ENCODE results near the gene KIF3A.
A peak's percentile ranks its signal among the peaks of the same experiment; 100 is the strongest.

Gene KIF3A

DNA sequence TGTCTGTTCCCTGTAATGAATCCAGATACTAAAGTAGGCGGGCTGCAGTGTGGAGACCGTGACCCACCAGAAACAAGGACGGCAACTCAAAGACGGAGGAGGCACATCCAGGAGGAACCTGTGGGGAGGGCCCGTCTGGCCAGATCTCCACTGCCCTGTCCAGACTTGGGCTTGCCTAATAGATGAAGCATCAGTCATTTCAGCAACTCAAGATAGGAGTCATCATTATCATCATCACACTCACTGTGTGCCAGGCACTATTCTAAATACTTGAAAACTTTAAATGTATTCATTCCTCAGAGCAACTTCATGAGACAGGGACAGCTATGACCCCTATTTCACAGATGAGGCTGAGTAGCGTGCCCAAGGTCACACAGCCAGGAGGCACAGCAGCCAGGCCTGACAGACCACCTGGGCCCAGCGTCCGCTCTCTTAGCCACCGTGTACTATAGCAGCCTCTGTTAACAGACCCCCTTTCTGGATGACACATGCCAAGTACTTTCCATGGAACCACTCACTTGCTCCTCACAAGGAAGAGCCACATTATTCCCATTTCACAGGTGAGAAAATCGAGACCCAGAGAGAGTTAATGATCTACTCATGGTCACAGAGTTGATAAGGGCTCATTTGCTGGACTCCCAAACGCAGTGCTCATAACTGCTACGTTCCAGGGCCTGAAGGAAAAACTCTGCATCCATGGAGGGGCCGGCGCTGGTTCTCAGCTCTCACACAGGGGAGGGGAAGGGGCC lies 68.5 kb downstream of the KIF3A start:
- FAIRE-seq (no peak), DNase-seq (ENCODE audit: insufficient read length, low spot score) (no peak)
- TF ChIP-seq POU2F2 (IDR thresholded peaks at IDR 0.05; ENCODE audit: low read depth, low read length) (no peak), POLR2AphosphoS5 (IDR thresholded peaks at IDR 0.05; ENCODE audit: low read depth, low read length) (no peak), POLR2A (IDR thresholded peaks at IDR 0.05; ENCODE audit: low read depth, low read length) (no peak), PAX5 (IDR thresholded peaks at IDR 0.05; ENCODE audit: insufficient read depth, low read length, severe bottlenecking) (no peak), SPI1 (IDR thresholded peaks at IDR 0.05; ENCODE audit: low read depth, low read length) (no peak), TAF1 (IDR thresholded peaks at IDR 0.05; ENCODE audit: low read depth, low read length) (no peak)

DNA sequence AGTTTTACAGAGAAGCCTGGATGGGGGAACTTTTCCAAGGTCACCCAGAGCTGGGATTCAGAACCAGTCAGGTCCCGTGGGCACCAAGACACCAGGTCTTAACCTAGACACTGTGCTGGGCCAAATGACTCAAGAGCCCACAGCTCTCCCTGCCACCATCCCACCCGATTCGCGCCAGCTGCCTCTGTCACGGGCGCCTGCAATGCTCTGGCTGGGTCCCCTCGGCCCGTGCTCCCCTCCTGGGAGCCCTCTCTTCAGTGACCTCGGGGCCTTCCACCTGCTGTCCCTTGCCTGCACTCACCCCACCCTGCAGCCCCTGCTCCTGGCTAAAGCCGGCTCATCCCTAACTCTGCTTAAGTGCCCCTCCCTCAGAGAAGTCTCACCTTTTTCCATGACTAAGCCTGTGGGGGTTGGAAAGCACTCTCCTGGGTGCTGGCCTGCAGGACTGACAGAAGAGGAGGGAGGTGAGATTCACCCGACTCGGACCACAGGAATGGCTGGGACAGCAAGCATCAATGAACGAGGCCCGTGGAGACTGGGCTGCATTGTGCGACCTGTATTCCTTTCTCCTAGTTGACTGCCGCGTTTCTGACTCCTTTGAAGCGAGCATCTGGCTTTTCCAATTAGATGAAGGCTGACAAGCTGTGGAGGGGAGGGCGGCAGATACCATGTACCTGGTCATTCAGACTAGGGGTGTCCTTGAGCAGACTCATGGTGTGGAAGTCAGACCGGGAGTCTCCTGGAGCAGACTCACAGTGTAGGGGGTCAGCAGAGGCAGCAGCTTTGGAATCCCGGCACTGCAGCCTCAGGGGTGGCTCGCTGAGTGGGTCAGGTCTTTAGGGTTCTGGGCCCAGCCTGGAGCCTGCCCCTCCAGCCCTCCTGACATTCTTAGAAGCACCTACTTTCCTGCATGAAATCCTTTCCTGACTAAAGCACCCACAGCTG lies 69.3 kb downstream of the KIF3A start:
- FAIRE-seq = no peak

DNA sequence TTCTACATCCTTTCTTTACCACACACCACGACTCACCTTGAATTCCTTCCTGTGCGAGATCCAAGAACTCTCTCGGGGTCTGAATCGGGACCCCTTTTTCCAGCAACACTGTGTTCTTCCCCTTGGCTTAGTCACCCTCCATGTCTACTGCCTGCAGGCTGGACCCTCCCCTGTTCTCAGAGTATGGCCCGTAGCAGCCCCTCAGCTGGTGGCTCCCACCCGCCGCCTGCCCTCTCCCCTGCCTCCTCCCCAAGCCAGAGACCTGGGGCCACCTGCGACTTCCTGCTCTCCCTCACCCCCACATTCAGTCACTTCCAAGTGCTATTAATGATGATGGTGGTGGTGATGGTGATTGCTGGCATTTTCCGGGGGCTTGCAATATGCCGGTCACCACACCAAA lies 70.0 kb downstream of the KIF3A start:
- TF ChIP-seq PAX5 (IDR thresholded peaks at IDR 0.05; ENCODE audit: insufficient read depth, low read length, severe bottlenecking) = no peak
- TF ChIP-seq POLR2A (IDR thresholded peaks at IDR 0.05; ENCODE audit: low read depth, low read length) = no peak
- TF ChIP-seq POLR2AphosphoS5 (IDR thresholded peaks at IDR 0.05; ENCODE audit: low read depth, low read length) = no peak
- TF ChIP-seq SPI1 (IDR thresholded peaks at IDR 0.05; ENCODE audit: low read depth, low read length) = no peak
- no peak for TF ChIP-seq POU2F2 (IDR thresholded peaks at IDR 0.05; ENCODE audit: low read depth, low read length)
- no peak for TF ChIP-seq TAF1 (IDR thresholded peaks at IDR 0.05; ENCODE audit: low read depth, low read length)
- no peak for FAIRE-seq

More for the DNA sequence above, 69.3 kb downstream of the KIF3A start:
- DNase-seq (ENCODE audit: insufficient read length, low spot score) = no peak
- TF ChIP-seq TAF1 (IDR thresholded peaks at IDR 0.05; ENCODE audit: low read depth, low read length) (no peak), POLR2AphosphoS5 (IDR thresholded peaks at IDR 0.05; ENCODE audit: low read depth, low read length) (no peak), SPI1 (IDR thresholded peaks at IDR 0.05; ENCODE audit: low read depth, low read length) (no peak), POU2F2 (IDR thresholded peaks at IDR 0.05; ENCODE audit: low read depth, low read length) (no peak), POLR2A (IDR thresholded peaks at IDR 0.05; ENCODE audit: low read depth, low read length) (no peak), PAX5 (IDR thresholded peaks at IDR 0.05; ENCODE audit: insufficient read depth, low read length, severe bottlenecking) (no peak)

GRCh38 chr5:132666310-132667123 lies 70.8 kb downstream of the KIF3A start:
- FAIRE-seq (no peak), DNase-seq (ENCODE audit: insufficient read length, low spot score) (no peak)
- no peak for TF ChIP-seq POLR2AphosphoS5 (IDR thresholded peaks at IDR 0.05; ENCODE audit: low read depth, low read length)
- TF ChIP-seq POLR2A (IDR thresholded peaks at IDR 0.05; ENCODE audit: low read depth, low read length) = no peak
- TF ChIP-seq SPI1 (IDR thresholded peaks at IDR 0.05; ENCODE audit: low read depth, low read length) = no peak
- TF ChIP-seq PAX5 (IDR thresholded peaks at IDR 0.05; ENCODE audit: insufficient read depth, low read length, severe bottlenecking) = no peak
- no peak for TF ChIP-seq TAF1 (IDR thresholded peaks at IDR 0.05; ENCODE audit: low read depth, low read length)
- no peak for TF ChIP-seq POU2F2 (IDR thresholded peaks at IDR 0.05; ENCODE audit: low read depth, low read length)

More for the DNA sequence above, 70.0 kb downstream of the KIF3A start:
- no peak for DNase-seq (ENCODE audit: insufficient read length, low spot score)

DNA sequence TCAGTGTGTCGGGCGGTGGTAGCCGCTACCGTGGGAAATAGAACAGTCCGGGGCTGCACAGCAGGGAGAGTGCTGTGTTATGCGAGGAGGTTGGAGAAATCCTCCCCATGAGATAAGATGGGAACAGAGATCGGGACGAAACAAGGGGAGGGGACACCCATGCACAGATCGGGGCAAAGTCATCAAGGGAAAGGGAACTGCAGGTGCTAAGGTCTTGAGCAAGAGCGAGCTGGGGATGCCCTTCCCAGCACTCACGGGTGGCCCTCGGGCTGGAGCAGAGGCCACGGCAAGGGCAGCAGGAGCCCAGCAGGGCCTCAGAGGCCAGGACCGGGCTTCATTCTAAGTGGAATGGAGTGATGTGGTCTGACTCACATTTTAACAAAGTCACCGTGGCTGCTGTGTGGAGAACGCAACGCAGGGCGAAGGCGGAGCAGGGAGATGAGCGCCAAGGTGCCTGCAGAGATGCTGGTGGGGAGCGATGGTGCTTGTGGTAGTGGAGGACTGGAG lies 71.7 kb downstream of the KIF3A start:
- TF ChIP-seq PAX5 (IDR thresholded peaks at IDR 0.05; ENCODE audit: insufficient read depth, low read length, severe bottlenecking) (no peak), TAF1 (IDR thresholded peaks at IDR 0.05; ENCODE audit: low read depth, low read length) (no peak), POU2F2 (IDR thresholded peaks at IDR 0.05; ENCODE audit: low read depth, low read length) (no peak), SPI1 (IDR thresholded peaks at IDR 0.05; ENCODE audit: low read depth, low read length) (no peak), POLR2A (IDR thresholded peaks at IDR 0.05; ENCODE audit: low read depth, low read length) (no peak), POLR2AphosphoS5 (IDR thresholded peaks at IDR 0.05; ENCODE audit: low read depth, low read length) (no peak)
- no peak for FAIRE-seq
- no peak for DNase-seq (ENCODE audit: insufficient read length, low spot score)

- FAIRE-seq (no peak), DNase-seq (ENCODE audit: insufficient read length, low spot score) (no peak)
- TF ChIP-seq PAX5 (IDR thresholded peaks at IDR 0.05; ENCODE audit: insufficient read depth, low read length, severe bottlenecking) (no peak), POLR2AphosphoS5 (IDR thresholded peaks at IDR 0.05; ENCODE audit: low read depth, low read length) (no peak), POLR2A (IDR thresholded peaks at IDR 0.05; ENCODE audit: low read depth, low read length) (no peak), SPI1 (IDR thresholded peaks at IDR 0.05; ENCODE audit: low read depth, low read length) (no peak), TAF1 (IDR thresholded peaks at IDR 0.05; ENCODE audit: low read depth, low read length) (no peak), POU2F2 (IDR thresholded peaks at IDR 0.05; ENCODE audit: low read depth, low read length) (no peak)
Measured at GRCh38 chr5:132664696-132665209, 72.6 kb downstream of the KIF3A start.

GRCh38 chr5:132663771-132664695 lies 73.3 kb downstream of the KIF3A start:
- DNase-seq (ENCODE audit: insufficient read length, low spot score) = no peak
- peak; percentile 34; the same call in 1 of the 2 replicates for TF ChIP-seq POLR2A (IDR thresholded peaks at IDR 0.05; ENCODE audit: low read depth, low read length)
- TF ChIP-seq POLR2AphosphoS5 (IDR thresholded peaks at IDR 0.05; ENCODE audit: low read depth, low read length) = no peak; the same call in 1 of the 2 replicates
- peak; percentile 51; the same call in 1 of the 2 replicates for TF ChIP-seq TAF1 (IDR thresholded peaks at IDR 0.05; ENCODE audit: low read depth, low read length)
- peak; percentile 59 for TF ChIP-seq SPI1 (IDR thresholded peaks at IDR 0.05; ENCODE audit: low read depth, low read length)
- peak; percentile 68; the same call in 1 of the 2 replicates for TF ChIP-seq POU2F2 (IDR thresholded peaks at IDR 0.05; ENCODE audit: low read depth, low read length)
- no peak for TF ChIP-seq PAX5 (IDR thresholded peaks at IDR 0.05; ENCODE audit: insufficient read depth, low read length, severe bottlenecking)
- peak; percentile 51 for FAIRE-seq
